ENCODE measurements around the gene MX1.

GRCh38 chr21:41439248-41439647 lies 13.2 kb downstream of the MX1 start:
- TF ChIP-seq, protein P1, sequence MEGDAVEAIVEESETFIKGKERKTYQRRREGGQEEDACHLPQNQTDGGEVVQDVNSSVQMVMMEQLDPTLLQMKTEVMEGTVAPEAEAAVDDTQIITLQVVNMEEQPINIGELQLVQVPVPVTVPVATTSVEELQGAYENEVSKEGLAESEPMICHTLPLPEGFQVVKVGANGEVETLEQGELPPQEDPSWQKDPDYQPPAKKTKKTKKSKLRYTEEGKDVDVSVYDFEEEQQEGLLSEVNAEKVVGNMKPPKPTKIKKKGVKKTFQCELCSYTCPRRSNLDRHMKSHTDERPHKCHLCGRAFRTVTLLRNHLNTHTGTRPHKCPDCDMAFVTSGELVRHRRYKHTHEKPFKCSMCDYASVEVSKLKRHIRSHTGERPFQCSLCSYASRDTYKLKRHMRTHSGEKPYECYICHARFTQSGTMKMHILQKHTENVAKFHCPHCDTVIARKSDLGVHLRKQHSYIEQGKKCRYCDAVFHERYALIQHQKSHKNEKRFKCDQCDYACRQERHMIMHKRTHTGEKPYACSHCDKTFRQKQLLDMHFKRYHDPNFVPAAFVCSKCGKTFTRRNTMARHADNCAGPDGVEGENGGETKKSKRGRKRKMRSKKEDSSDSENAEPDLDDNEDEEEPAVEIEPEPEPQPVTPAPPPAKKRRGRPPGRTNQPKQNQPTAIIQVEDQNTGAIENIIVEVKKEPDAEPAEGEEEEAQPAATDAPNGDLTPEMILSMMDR (conservative IDR thresholded peaks at IDR 0.05; ENCODE audit: low read depth in 2 of 2) = no peak
- no peak for TF ChIP-seq EZH2phosphoT487 (IDR thresholded peaks at IDR 0.05; ENCODE audit: unreplicated experiment)
